CD4-positive, alpha-beta T cell treated with Interleukin-17A for 1 hour (primary cell): ENCODE results near the gene GNG7.
A peak's percentile ranks its signal among the peaks of the same experiment; 100 is the strongest.
"Not testable (repeated sequence)": the region's sequence is repeated elsewhere in the genome, so short reads cannot be mapped to it uniquely, and the experiment has no call there.

Source experiments
- DNase-seq: peaks from one replicate; pipeline ENCODE4 v3.0.0-alpha.2; 2020

GNG7 gene

DNA sequence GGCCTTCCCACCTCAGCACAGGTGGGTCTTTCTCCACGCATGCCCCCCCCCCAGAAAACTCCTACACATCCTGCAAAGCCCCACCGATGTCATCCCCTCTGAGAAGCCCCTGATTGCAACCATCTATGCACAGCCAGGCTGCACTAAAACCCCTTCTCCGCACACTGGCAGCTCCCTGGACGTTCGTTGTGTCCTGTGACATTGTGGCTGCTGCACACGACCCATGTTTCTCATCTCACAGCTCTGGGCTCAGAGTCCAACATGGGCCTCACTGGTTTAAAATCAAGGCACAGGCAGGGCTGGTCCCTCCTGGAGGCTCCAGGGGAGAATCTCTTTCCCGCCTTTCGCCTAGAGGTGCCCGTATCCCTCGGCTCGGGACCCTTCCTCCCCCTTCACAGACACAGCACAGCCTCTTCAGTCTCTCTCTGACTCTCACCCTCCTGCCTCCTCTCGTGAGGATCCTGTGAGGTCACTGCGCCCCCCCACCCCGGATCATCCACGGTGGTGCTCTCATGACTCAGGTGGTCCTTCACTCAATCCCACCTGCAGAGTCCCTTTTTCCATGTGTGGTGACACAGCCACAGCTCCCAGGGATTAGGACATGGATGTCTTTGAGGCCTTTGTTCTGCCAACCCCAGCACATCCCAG is 155.3 kb downstream of the GNG7 start:
- DNase-seq: no peak

DNA sequence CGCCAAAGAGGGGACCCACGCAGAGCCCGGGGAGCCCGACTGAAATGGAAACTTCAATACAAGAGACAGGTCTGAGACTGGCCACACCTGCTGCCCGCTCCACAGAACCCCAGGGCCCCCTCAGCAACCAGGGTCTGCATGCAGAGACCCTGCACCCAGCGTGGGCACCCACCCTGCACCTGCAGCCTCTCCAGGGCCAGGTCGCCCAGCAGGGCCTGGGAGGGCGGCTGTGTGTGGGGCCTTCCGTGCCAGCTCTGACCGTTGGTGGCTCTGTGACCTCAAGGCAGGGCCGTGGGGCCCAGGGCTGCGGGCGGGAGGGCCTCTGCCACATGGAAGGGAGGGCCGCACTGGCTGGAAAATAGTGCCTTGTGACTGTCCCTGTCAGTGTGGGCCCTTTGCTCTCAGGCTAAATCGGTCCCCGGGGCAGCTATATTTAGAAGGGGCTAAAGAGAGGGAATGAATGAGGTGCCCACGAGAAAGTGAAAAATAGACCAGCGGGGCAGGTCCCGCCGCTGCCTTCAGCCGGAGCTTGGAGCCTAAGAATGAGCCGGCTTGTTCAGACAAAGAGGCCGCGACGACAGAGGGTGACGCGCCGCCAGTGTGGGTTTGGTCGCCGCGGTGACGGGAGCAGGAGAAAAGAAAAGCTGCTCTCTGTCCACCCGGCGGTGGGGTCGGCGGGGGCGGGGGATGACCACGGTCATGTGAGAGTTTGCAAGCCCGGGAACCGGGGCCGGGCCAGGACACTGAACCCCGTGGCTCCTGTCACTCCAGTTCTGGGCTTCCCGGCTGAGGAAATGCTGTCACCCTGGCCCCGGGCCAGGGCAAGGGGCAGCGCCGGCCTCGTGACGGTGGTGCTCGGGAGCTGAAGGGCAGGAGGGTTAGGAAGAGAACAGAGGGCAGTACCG is 156.1 kb downstream of the GNG7 start:
- DNase-seq: no peak

DNA sequence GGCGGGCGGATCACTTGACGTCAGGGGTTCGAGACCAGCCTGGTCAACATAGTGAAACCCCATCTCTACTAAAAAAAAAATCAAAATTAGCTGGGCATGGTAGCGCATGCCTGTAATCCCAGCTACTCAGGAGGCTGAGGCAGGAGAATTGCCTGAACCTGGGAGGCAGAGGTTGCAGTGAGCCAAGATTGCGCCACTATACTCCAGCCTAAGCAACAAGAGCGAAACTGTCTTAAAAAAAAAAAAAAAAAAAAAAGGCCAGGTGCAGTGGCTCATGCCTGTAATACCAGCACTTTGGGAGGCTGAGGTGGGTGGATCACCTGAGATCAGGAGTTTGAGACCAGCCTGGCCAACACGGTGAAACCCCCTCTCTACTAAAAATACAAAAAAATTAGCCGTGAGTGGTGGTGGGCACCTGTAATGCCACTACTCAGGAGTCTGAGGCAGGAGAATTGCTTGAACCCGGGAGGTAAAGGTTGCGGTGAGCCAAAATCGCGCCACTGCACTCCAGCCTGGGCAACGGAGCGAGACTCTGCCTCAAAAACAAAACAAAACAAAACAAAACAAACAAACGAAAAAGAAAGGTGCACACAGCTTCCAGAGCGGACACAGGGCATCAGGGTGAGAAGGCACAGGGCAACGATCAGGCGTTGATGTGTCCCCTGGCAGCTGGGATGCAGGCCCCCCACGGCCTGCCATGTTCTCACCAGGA is 156.9 kb downstream of the GNG7 start:
- not testable (repeated sequence) for DNase-seq

DNA sequence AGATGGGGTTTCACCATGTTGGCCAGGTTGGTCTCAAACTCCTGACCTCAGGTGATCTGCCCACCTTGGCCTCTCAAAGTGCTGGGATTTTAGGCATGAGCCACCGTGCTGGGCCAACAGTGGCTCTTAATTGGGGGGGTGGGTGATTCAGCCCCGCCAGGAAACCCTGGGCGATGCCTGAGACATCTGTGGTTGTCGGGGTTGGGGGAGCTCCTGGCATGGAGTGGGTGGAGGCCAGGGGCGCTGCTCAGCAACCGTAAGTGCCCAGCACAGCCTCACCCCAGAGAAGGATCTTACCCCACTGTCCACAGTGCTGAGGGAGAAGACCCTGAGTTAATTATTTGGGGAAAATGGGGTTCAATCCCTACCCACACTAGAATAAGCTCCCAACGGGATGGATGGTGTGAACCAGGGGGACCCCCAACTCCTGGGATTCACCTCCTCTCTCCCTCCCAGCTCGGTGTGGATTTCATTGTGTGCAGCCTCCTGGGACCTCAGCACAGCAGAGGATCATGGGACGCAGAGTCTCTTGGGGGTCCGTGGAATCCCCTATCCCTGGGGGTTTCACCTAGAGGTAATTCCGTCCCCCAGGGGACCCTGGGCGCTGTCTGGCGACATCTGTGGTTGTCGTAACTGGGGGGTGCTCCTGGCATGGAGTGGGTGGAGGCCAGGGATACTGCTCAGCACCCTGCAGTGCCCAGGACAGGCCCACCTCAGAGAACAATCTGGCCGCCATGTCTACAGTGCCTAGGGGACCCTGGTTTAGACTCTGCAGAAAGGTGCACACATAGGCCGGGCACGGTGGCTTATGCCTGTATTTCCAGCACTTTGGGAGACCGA is 157.7 kb downstream of the GNG7 start:
- no peak for DNase-seq

DNA sequence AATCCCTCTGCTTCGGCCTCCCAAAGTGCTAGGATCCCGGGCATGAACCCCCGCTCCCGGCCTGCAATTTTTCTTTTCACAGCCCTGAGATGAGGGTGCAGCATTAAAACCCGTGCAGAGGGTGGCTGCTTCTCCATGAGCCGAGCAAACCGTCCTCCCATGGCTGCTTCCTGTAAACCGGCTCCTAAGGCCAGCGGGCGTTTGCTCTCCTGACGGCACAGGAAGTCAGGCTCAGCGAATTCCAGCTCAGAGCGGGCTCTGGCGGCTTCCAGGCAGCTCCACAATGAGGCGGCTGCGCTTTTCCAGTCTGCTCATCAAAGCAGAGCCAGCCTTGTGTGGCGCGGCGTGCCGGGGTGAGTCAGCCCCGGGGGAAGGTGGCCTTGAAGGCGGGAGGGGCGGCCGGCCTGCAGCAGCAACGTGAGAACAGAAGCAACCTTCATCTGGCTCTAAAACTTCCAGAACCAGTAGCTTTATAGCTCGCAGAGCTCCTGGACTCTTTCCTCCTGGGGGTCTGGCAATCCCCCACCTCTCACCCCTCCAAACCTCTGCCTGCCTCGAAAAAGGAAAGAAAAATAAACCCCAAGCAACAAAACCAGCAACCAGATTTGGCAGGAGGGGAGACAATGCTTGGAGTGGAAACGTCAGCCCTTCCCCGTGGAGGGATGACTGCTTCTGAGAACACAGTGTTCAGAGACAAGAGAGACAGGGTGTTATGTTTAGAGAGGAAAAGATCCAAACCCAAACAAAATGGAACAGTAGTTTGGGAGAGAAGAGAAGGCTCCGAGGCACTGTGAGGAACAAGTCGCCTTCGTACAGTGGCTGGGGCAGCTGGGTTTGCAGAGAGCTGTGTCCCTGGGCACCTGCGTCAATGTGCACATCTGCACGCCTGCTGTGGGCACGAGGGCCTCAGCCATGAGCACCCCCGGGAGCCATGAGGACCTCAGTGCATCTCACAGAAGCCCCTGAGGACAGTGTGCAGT is 158.7 kb downstream of the GNG7 start:
- peak; percentile 45 for DNase-seq

DNA sequence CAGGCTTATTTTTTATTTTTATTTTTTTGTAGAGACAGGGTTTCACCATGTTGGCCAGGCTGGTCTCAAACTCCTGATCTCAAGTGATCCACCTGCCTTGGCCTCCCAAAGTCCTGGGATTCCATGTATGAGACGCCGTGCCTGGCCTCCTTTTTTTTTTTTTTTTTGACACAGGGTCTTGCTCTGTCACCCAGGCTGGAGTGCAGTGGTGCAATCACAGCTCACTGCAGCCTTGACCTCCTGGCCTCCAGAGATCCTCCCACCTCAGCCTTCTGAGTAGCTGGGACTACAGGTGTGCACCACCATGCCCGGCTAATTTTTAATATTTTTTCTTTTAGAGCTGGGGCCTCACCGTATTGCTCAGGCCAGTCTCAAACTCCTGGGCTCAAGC is 159.4 kb downstream of the GNG7 start:
- not testable (repeated sequence) for DNase-seq

DNA sequence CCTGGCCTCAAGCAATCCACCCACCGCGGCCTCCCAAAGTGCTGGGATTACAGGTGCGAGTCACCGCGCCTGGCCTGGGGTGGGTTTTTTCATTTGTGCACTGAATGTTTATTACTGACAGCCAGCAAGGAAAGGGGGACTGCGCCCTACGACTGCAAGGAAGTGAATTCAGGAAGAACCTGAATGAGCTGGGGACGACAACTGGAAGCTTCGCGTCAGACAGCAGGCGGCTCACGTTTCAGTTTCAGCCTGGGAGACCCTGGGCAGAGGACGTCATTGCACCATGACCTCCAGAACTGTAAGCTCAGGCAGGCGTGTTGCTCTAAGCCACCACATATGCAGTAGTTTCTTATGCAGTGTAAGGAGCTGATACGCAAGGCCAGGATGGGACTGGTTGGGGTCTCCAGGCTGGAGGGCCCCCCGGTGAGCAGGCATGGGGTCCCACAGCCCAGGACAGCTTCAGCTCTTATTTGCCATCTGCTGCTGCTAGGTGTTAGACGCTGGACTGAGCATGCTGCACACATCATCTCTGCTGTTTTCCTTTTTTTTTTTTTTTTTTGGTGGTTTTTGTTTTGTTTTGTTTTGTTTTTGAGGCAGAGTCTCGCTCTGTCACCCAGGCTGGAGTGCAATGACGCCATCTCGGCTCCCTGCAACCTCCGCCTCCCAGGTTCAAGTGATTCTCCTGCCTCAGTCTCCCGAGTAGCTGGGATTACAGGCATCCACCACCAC is 160.0 kb downstream of the GNG7 start:
- DNase-seq: no peak

DNA sequence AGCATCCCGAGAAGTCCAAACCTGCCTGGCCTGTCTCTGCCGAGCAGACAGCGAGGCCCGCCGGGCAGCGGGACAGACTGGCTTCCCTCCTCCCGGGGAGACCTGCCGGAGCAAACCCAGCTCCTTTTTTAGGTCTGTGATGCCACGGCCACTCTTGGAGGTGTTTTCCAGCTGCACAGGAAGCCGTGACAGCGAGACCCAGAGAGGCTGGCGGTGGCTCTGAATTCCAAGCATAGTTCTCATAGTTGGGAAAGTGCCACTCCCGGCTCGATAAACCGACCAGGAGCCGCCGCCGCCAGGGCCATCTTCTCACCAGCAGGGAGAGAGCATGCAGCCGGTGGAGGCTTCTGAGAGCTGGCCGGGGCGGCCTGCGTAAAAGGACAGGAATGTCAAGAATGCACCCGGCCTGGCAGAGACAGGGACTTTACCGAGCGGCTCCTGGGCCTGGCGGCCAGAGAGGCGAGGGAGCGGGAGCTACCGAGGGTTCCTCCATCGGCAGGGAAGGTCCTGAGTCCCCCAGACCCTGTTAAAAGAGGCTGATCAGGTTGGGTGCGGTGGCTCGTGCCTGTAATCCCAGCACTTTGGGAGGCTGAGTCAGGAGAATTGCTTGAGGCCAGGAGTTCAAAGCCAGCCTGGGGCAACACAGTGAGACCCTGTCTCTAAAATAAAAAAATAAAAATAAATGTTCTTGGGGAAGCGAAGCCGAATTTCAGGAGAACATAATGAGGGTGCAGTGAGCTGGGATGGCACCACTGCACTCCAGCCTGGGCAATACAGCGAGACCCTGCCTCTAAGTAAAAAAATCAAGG is 161.6 kb downstream of the GNG7 start:
- DNase-seq: no peak

DNA sequence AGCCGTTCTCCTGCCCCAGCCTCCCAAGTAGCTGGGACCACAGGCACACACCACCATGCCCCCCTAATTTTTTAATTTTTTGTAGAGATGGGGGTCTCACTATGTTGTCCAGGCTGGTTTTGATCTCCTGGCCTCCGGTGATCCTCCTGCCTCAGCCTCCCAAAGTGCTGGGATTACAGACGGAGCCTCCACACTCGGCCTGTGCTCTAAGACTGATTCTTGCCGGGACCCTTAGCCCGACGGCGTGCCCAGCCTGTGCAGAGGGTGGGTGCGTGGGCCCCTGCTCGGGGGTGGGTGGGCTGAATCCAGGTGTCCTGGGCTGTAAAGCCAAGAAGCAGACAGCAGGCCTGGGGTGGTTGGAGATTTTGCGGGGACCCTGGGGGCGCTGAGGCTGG is 162.2 kb downstream of the GNG7 start:
- no peak for DNase-seq

DNA sequence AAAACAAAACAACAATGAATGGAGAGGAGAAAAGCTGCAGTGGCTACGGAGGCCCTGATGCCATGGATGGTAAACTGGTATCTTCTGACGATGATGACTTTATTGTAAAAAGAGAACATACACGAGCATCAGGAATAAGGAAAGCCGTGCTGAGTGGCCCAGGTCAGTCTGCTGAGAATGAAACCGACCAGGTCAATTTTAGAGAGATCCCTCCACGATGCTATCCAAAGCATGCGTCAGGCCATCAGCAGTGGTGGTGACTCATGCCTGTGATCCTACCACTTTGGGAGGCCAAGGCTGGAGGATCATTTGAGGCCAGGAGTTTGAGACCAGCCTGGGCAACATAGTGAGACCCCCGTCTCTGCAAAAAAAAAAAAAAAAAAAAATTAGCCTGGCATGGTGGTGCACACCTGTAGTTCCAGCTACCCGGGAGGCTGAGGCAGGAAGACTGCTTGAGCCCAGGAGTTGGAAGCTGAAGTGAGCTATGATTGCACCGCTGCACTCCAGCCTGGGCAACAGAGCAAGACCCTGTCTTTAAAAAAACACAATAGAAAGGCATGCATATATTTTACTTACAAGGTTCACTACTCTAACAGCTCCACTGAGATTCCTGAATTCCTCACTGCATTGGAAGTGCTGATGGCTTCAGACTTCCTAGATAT is 164.3 kb downstream of the GNG7 start:
- no peak for DNase-seq

DNA sequence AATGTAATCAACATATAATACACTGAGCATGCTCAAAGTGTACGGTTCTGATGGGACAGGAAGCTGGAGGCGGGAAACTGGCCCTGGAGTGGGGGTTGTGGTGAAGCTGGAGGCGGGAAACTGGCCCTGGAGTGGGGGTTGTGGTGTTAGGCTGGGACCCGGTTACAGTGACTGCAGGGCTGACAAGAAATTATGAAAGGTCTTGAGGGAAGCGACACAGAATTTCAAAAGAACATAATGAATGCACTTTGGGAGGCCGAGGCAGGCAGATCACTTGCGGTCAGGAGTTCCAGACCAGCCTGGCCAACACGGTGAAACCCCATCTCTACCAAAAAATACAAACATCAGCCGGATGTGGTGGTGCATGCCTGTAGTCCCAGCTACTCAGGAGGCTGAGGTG is 164.9 kb downstream of the GNG7 start:
- not testable (repeated sequence) for DNase-seq

DNA sequence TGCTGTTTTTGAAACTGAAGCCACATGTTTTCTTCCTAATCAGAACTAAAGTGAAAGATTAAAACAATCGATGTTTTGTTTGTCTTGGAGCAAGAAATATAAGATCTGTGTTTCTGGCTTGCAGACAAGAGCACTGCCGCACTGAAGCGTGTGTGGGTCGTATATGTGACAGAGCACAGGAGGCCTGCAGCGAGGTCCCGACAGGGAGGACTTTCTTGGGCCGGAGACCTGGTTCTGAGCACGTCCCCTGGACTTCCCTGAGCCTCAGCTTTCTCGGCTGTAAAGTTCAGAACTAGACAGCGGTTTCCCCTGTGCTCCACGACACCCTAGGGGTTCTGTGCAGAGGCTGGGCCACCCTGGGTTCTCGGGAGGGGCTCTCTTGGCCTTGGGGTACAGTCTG is 166.0 kb downstream of the GNG7 start:
- DNase-seq: no peak

DNA sequence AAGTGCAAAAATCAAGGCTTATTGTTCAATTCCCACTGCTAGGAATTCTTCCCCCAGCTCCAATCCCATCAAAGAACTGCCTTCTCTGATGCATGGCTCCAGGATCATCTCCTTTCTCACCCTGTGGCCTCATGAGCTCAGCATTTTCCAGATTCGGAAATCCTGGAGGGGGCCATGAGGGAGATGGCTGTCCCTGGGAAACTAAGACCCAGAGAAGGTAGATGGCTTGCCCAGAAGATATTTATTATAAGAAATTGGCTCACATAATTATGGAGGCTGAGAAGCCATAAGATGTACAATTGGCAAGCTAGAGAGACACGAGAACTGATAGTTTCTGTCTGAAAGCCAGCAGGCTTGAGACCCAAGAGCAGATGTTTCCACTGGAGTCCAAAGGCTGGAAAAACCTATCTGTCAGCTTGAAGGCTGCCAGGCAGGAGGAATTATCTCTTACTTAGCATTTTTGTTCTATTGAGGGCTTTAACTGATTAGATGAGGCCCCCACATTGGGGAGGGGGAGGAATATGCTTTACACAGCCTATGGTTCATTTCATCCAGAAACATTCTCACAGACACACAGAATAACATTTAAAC is 168.0 kb downstream of the GNG7 start:
- no peak for DNase-seq

DNA sequence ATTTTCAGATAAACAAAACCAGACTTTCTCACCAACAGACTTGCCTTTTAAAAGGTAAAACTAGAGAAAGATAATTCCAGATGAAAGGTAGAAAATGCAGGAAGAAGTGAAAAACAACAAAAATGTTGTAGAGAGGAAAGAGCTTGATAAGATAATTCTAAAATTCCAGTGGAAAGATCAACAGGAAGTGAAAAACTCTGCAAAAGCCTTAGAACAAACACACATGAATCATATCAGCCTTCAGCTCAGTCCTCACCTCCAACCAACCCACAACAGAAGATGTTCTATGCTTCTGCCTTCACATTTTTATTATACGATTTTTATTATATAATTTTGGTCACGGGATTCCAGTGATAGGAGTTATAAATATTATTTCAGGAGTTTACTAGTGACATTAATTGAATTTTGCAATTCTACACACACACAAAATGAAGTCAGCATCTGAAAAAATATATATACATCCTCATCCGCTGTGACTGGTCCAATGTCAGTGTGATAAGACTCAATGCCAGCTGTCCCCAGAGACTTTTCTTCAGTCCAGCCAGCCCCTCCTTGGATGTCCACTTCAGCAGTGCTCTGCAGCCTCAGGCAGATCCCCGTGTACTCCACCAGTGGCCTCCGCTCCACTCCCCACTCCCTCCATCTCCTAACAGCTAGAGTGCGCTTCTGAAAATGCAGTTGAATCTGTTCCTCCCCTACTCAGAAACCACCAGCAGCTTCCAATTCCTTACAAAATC is 168.6 kb downstream of the GNG7 start:
- no peak for DNase-seq

DNA sequence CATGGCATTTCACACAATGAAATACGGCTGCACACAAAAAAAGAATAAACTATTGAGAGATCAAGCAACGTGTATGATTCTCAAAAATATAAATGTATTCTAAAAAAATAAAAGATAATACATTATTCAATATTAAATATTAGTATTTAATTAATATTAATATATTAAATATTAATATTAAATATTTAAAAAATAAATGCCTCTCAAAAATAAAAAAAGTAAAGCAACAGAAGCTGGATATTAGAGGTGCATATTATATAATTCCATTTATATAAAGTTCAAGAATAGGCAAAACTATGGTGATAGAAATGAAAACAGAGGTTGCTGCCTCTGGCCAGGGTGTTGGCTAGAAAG is 169.4 kb downstream of the GNG7 start:
- no peak for DNase-seq

DNA sequence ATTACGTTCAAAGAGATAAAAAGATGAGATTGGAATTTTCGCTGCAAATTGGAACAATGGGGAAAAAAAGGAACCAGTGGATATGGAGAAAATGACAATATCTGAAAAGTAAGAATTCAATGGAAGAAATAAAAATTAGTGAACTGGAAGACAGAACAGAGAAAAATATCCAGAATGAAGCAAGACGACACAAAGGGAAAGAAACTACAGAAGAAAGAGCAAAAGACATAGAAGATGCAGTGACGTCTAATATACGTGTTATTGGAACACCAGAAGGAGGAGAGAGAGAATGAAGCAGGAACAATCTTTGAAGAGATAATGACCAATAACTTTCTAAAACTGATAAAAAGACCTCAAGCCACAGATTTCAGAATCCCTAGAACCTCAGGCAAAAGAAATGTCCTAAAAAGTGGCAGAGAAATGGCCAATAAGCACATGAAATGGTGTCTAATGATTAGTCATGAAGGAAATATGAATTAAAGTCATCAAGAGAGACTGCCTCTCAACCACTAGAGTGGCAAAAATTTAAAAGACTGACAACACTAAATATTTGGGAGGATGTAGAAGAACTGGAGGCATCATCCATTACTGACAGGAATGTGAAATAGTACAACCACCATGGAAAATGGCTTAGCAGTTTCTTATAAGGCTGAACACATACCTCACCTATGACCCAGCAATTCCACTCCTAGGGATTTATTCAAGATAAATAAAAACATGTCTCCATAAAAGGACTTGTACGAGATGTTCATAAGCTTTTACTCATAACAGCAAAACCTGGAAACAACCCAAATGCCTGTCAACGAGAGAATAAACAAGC is 170.0 kb downstream of the GNG7 start:
- no peak for DNase-seq

DNA sequence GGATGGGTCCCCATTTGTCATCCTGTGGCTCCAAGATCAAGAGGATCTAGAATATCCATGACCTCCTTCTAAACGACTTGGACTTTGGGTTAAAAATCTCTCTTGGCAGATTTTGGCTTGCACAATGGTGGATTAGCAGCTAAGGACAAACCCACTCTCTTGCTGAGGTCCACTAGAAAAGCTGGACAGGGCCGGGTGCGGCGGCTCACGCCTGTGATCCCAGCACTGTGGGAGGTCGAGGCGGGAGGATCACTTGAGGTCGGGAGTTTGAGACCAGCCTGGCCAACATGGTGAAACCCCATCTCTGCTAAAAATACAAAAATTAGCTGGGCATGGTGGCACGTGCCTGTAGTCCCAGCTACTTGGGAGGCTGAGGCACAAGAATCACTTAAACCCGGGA is 172.6 kb downstream of the GNG7 start:
- DNase-seq: not testable (repeated sequence)
